Kidney (tissue), 14 donors: ENCODE results near the gene CCDC142. TPM values are rescaled to one million over a fixed set of nuclear protein-coding genes. Genes with fewer than 3 reads are reported as not detected.
"Not testable (repeated sequence)": the region's sequence is repeated elsewhere in the genome, so short reads cannot be mapped to it uniquely, and the experiment has no call there.

Experiments
- DNase-seq, 5 donors: peaks; one replicate each; pipeline ENCODE4 v3.0.0-alpha.2; 2013 to 2020
- FAIRE-seq: peaks from 2 replicates; lab custom pipeline; 2012; peaks lifted over from hg19 to GRCh38; lab: Jason Lieb, UNC
- H3K27ac ChIP-seq, 2 donors: one replicate each; pipeline ENCODE4 v1.7.0; 2013; ENCODE audit warnings: low read depth in 2 of 2, low read length in 2 of 2, inconsistent platforms in 1 of 2
- H3K27me3 ChIP-seq: one replicate; pipeline ENCODE4 v1.7.1; 2013; ENCODE audit warnings: low read length, inconsistent platforms; ENCODE audit not compliant: control insufficient read depth, insufficient read depth
- H3K36me3 ChIP-seq, 3 donors: one replicate each; pipeline versions ENCODE4 v1.7.0 to v1.7.1; 2013; ENCODE audit warnings: low read length in 3 of 3, control low read depth in 1 of 3, inconsistent platforms in 1 of 3; ENCODE audit not compliant: insufficient read depth in 3 of 3, control insufficient read depth in 2 of 3
- H3K4me1 ChIP-seq, 3 donors: one replicate each; pipeline versions ENCODE4 v1.7.0 to v1.7.1; 2013; ENCODE audit warnings: low read length in 3 of 3, inconsistent platforms in 1 of 3, low read depth in 1 of 3; ENCODE audit not compliant: control insufficient read depth in 2 of 3, insufficient read depth in 2 of 3
- H3K4me3 ChIP-seq, 3 donors: one replicate each; pipeline versions ENCODE4 v1.7.0 to v1.8.1; 2013; ENCODE audit warnings: low read length in 3 of 3, control low read depth in 1 of 3, inconsistent platforms in 1 of 3
- H3K9ac ChIP-seq, 3 donors: one replicate each; pipeline versions ENCODE4 v1.7.0 to v1.7.1; 2013; ENCODE audit warnings: low read length in 3 of 3, control low read depth in 1 of 3, inconsistent platforms in 1 of 3
- H3K9me3 ChIP-seq, 3 donors: one replicate each; pipeline versions ENCODE4 v1.7.0 to v1.7.1; 2013; ENCODE audit warnings: low read length in 3 of 3, control low read depth in 1 of 3, inconsistent platforms in 1 of 3; ENCODE audit not compliant: control insufficient read depth in 2 of 3, insufficient read depth in 1 of 3
- intact Hi-C: fragments of 100-400 bp; cut with DNase I; formaldehyde crosslinking; loops from one replicate; pipeline ENCODE4 v1.11.1; 2022
- polyA plus RNA-seq: library from polyadenylated mRNA; stranded (reverse); fragments of 350-450 nt; fragmentation: Illumina TruSeq; extraction: RNeasy Lipid Tissue Mini Kit (QIAGEN cat#74804); gene quantifications from one replicate; pipeline ENCODE4 v1.2.3, GENCODE V29; 2014; ENCODE audit warnings: low read depth, low replicate concordance; ENCODE audit not compliant: insufficient read depth
- total RNA-seq: library from RNA; stranded (reverse); fragmentation: NEBNext Ultra II Directional; extraction: Animal tissue kit (Norgen Biotek cat#: 25700); gene quantifications from one replicate; pipeline ENCODE4 v1.2.1, GENCODE V29; 2021
- TF ChIP-seq, protein P1 (sequence below): IDR thresholded peaks from 3 replicates; pipeline ENCODE4 v1.5.1; 2012; ENCODE audit warnings: mild to moderate bottlenecking, moderate library complexity, borderline replicate concordance; ENCODE audit not compliant: insufficient read depth; ENCODE audit errors: extremely low read depth
- donor health status: control.
- donor health status: control.
- donor health status: control.
- donor health status: control.
- donor health status: control.
- donor health status: DM: yes; HTN: yes; CAD: no.
- donor health status: Normal renal cell carcinoma (clear cell type).

Gene CCDC142
- total and polyA plus RNA-seq, 2 donors from 2014 or later = 2.8 to 23.1 TPM

DNA sequence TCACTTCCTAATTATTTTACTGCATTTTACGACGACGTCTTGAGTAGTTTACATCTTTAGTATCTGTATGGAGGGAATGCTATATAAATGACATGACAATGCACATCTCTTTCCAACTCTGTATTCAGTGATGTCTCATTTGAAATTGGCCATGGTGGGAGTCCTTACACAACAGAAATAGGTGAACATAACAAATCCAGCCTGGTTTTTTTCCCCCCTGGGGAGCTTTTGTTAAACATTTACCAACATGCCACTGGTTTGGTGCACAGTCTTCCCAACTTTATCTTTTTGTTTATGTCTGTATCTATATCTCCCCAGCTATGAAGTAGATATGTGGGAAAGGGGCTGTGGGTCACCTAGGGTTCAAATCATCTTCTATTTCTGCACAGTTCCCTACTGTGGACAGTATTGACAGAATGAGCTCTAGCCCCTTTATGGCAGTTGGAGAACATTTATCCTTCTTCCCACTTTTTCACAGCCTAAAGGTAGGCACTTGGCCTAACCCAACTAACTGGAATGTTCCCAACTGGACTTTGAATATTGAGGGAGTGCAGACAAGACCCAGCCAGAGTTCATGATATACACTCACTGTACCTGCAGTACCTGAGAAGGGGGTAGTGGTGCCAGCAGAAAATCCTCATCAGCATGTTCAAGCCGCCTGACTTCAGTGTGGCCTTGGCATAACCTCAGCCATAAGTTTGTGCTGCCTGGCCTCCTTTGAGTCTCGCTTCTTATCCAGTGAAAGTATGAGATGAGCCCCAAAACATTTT, 35.4 kb downstream of the CCDC142 start:
- Histone ChIP-seq H3K9me3 (no peaks in the 10 kb centered on the region), H3K36me3 (no peaks in the 10 kb centered on the region), H3K27ac (peak overlapping the region in 1 of 2 donors; percentile 67), H3K4me1 (peaks cover 0 to 16% (median 0%) of the 10 kb centered on the region in 3 donors), H3K27me3 (no peaks in the 10 kb centered on the region), H3K4me3 (no peak overlapping the region), H3K9ac (no peak overlapping the region)
- intact Hi-C loops = no loop called here
- TF ChIP-seq, protein P1, sequence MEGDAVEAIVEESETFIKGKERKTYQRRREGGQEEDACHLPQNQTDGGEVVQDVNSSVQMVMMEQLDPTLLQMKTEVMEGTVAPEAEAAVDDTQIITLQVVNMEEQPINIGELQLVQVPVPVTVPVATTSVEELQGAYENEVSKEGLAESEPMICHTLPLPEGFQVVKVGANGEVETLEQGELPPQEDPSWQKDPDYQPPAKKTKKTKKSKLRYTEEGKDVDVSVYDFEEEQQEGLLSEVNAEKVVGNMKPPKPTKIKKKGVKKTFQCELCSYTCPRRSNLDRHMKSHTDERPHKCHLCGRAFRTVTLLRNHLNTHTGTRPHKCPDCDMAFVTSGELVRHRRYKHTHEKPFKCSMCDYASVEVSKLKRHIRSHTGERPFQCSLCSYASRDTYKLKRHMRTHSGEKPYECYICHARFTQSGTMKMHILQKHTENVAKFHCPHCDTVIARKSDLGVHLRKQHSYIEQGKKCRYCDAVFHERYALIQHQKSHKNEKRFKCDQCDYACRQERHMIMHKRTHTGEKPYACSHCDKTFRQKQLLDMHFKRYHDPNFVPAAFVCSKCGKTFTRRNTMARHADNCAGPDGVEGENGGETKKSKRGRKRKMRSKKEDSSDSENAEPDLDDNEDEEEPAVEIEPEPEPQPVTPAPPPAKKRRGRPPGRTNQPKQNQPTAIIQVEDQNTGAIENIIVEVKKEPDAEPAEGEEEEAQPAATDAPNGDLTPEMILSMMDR = no peak
- FAIRE-seq (no peak), DNase-seq (no peak)

DNA sequence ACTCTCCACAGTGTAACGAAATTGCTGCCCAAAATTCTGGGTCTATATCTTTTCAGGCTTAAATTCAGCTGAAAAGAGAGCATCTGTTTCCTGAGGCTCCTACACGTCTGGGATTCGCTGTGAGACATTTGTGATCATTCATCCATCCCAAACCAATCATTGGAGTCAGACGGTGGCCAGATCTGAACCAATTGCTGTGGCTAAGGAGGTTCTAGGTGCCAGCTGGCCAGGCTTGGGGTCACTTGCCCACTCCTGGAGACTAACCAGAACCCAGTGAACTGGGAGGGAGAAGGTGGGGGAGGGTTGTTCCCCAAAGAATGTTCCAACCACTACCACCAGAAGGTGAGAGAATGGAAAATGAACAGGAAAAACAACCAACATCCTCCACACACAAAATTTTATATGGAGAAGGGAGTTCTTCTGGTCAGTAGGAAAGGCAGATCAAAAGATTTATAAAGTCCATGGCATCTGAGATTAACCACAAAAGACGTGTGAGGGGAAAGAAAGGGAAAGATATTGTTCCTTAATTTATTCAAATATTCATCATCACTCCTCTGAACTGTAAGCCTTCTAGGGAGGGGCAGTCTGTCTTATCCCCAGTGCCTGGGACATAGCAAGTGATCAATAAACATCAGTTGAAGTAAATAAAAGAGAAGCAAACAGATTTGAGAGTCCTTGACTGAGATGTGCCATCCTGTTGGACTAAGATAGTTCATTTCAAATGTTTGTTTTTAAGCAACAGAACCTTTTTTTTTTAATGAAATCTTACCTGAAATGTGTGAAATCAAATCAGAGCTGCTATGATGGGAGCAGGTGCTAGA, 38.1 kb downstream of the CCDC142 start:
- H3K4me1 ChIP-seq = peaks cover 0 to 17% (median 6%) of the 10 kb centered on the region in 3 donors
- no peak overlapping the region for H3K4me3 ChIP-seq
- peak in 1 of 5 donors; percentile 41 for DNase-seq
- H3K36me3 ChIP-seq = no peaks in the 10 kb centered on the region
- no peak for FAIRE-seq
- intact Hi-C loops = no loop called here
- no peaks in the 10 kb centered on the region for H3K9me3 ChIP-seq
- no peaks in the 10 kb centered on the region for H3K27me3 ChIP-seq
- TF ChIP-seq, protein P1 = no peak
- H3K9ac ChIP-seq = no peak overlapping the region
- H3K27ac ChIP-seq = no peak overlapping the region

DNA sequence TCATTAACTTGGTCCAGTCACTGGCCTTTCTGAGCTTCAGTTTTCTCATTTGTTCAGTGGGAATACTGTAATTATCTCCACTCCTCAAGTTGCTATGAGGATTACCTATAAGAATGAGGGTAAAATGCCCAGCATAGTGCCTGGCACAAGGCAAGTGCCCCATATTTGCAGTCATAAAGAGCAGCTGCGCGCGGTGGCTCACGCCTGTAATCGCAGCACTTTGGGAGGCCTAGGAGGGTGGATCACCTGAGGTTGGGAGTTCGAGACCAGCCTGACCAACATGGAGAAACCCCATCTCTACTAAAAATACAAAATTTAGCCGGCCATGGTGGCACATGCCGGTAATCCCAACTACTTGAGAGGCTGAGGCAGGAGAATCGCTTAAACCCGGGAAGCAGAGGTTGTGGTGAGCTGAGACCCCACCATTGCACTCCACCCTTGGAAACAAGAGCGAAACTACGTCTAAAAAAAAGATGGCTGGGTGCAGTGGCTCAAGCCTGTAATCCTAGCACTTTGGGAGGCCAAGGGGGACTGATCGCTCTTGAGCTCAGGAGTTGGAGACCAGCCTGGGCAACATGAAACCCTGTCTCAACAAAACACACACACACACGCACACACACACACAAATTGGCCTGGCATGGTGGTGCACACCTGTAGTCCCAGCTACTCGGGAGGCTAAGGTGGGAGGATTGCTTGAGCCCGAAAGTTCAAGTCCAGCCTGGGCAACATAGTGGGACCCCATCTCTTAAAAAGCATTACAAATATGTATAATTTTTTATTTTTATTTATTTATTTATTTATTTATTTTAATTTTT, 40.1 kb downstream of the CCDC142 start:
- FAIRE-seq, H3K36me3 ChIP-seq, intact Hi-C loops, H3K9me3 ChIP-seq, H3K27me3 ChIP-seq: not testable (repeated sequence)
- Histone ChIP-seq H3K9ac (peak overlapping the region in 1 of 3 donors; percentile 83), H3K27ac (peak overlapping the region; percentile 92 to 95), H3K4me1 (peaks cover 8 to 20% (median 19%) of the 10 kb centered on the region in 3 donors), H3K4me3 (peak overlapping the region; percentile 23 to 85 (median 85))
- DNase-seq = peak in 1 of 5 donors; percentile 53
